T-cell (primary cell): ENCODE results near the gene CNTNAP2. TPM values are rescaled to one million over a fixed set of nuclear protein-coding genes. Genes with fewer than 3 reads are reported as not detected.

Experiments
- ATAC-seq, 4 experiments: fragments of 200-7000 bp in 3 of 4; fragments of 150-1000 bp in 1 of 4; cut with Tn5 transposase; replicated peaks in 1 of 4; 1 replicate in 3 of 4; 2 replicates in 1 of 4; pipeline ENCODE4 v1.10.0; 2021; ENCODE audit warnings: moderate library complexity in 3 of 4, mild to moderate bottlenecking in 2 of 4, moderate number of reproducible peaks in 1 of 4
- CTCF ChIA-PET, 2 donors: fragments of 300-600 bp; sonication (Branson Sonifier 250); formaldehyde crosslinking; loops; one replicate each; lab custom pipeline; 2022; ENCODE audit warnings: antibody characterized with exemption in 2 of 2; lab: Charles Lee
- POLR2A ChIA-PET, 2 donors: fragments of 300-600 bp; sonication (Branson Sonifier 250); formaldehyde crosslinking; loops; one replicate each; lab custom pipeline; 2022; ENCODE audit warnings: antibody characterized with exemption in 2 of 2; lab: Charles Lee
- DNase-seq, 35 experiments: peaks; one replicate each; pipeline versions ENCODE4 v3.0.0 to v3.0.0-alpha.2; 2013 to 2023
- H3K27ac ChIP-seq: one replicate; pipeline ENCODE4 v1.5.1; 2013; ENCODE audit warnings: low read length
- H3K27me3 ChIP-seq, 2 experiments: replicated peaks in 1 of 2; 1 replicate in 1 of 2; 2 replicates in 1 of 2; pipeline versions ENCODE4 v1.6.1 to v1.7.0; 2013; ENCODE audit warnings: low read length in 1 of 2, mixed read lengths in 1 of 2; ENCODE audit not compliant: control insufficient read depth in 2 of 2, insufficient read depth in 2 of 2; ENCODE audit errors: extremely low read depth in 1 of 2
- H3K36me3 ChIP-seq, 2 donors: 1 replicate in 1 of 2; 2 replicates in 1 of 2; pipeline versions ENCODE4 v1.6.1 to v1.7.0; 2013; ENCODE audit warnings: low read length in 1 of 2; ENCODE audit not compliant: control insufficient read depth in 2 of 2, insufficient read depth in 1 of 2; ENCODE audit errors: extremely low read depth in 1 of 2
- H3K4me1 ChIP-seq, 2 experiments: 1 replicate in 1 of 2; 2 replicates in 1 of 2; pipeline versions ENCODE4 v1.6.1 to v1.7.0; 2013; ENCODE audit warnings: low read length in 2 of 2, mixed read lengths in 1 of 2; ENCODE audit not compliant: insufficient read depth in 2 of 2, control insufficient read depth in 1 of 2; ENCODE audit errors: extremely low read depth in 1 of 2
- H3K4me3 ChIP-seq, 2 donors: 1 replicate in 1 of 2; 2 replicates in 1 of 2; pipeline versions ENCODE4 v1.5.1 to v1.7.0; 2013; ENCODE audit warnings: mild to moderate bottlenecking in 2 of 2, low read length in 1 of 2, moderate library complexity in 1 of 2; ENCODE audit not compliant: control insufficient read depth in 1 of 2; ENCODE audit errors: extremely low read depth in 1 of 2
- H3K9me3 ChIP-seq: 2 replicates; pipeline ENCODE4 v1.7.0; 2013
- H3K27ac Mint-ChIP-seq, 2 donors: one replicate each; pipeline ENCODE4 v1.8.0; 2020 to 2021; ENCODE audit warnings: mild to moderate bottlenecking in 2 of 2, mixed read lengths in 2 of 2
- H3K27me3 Mint-ChIP-seq, 2 donors: one replicate each; pipeline ENCODE4 v1.8.0; 2021 to 2022; ENCODE audit warnings: mixed read lengths in 2 of 2
- H3K36me3 Mint-ChIP-seq: one replicate; pipeline ENCODE4 v1.8.0; 2021; ENCODE audit warnings: mixed read lengths
- H3K4me1 Mint-ChIP-seq, 3 donors: one replicate each; pipeline ENCODE4 v1.8.0; 2020 to 2022; ENCODE audit warnings: mixed read lengths in 3 of 3, mild to moderate bottlenecking in 1 of 3
- H3K4me3 Mint-ChIP-seq, 3 donors: one replicate each; pipeline ENCODE4 v1.8.0; 2020 to 2022; ENCODE audit warnings: mild to moderate bottlenecking in 3 of 3, mixed read lengths in 3 of 3, moderate library complexity in 3 of 3
- H3K9me3 Mint-ChIP-seq, 3 donors: one replicate each; pipeline ENCODE4 v1.8.0; 2020 to 2022; ENCODE audit warnings: mixed read lengths in 3 of 3
- WGBS: methylation state at CpG from one replicate; pipeline ENCODE4 v1.1.5; 2013; ENCODE audit warnings: missing lambda C conversion rate; ENCODE audit not compliant: insufficient coverage; 5-methylcytosine and 5-hydroxymethylcytosine counted together
- total RNA-seq, 35 experiments: library from RNA in 6 of 35; stranded (reverse) in 6 of 35; fragments of 120-200 nt in 1 of 35; gene quantifications; one replicate each; pipeline versions ENCODE4 v1.2.1 to v1.2.4 and lab custom pipeline; 2013 to 2026

CNTNAP2 gene
- total RNA-seq, 5 donors from 2014 or later (not counting 1 experiment from before 2014, with no cell fraction given) = 0.15 to 0.72 (median 0.21) TPM

DNA sequence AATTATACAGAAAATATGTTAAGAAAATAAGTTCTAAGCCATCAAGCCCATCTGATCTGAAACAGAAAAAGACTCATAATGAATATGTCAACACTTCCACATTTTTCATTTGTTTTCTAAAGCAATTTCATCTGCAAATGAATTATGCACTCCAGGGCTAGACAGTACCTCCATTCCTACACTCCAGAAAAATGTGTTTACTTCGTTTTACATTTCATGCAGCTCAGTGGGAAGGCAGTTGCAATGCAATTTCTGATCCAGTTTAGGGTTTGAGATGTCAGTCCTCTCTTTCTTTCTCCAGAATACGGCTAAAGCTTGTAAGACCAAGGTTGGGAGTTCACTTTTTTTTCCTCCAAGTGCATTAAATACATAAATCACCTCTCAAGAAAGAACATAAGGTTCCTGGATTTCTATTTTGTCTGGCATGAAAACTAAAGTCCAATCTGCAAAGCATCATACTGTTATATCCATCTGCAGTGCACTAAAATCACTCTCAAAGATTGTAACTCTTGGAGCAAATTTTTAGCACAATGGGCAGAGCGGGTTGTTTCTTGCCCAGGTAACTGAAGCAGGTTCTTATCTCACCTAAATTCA lies 2125.2 kb downstream of the CNTNAP2 start:
- H3K9me3 Mint-ChIP-seq = no peaks in the 10 kb centered on the region
- peaks cover 7 to 8% (median 7%) of the 10 kb centered on the region in 3 donors for H3K4me1 Mint-ChIP-seq
- peaks cover 28 to 34% of the 10 kb centered on the region in 2 donors for H3K27me3 Mint-ChIP-seq
- H3K36me3 ChIP-seq = no peaks in the 10 kb centered on the region
- POLR2A ChIA-PET = no interaction called here
- CTCF ChIA-PET = interaction anchor here in 1 of 2 donors (0.6 to 1.5 kb wide), 4 partner anchors 18 to 1294 kb away, joined by 3 read pairs; no protein-coding TSS in a partner anchor
- peaks cover 0 to 13% of the 10 kb centered on the region in 2 experiments for H3K27me3 ChIP-seq
- no peak overlapping the region for H3K27ac Mint-ChIP-seq
- H3K4me1 ChIP-seq = peaks cover 0 to 3% of the 10 kb centered on the region in 2 experiments
- no peaks in the 10 kb centered on the region for H3K9me3 ChIP-seq
- WGBS = 50% methylated on average over 2 of the region's 3 CpGs
- no peak overlapping the region for H3K4me3 ChIP-seq
- no peak overlapping the region for H3K4me3 Mint-ChIP-seq
- no peak for ATAC-seq
- no peaks in the 10 kb centered on the region for H3K36me3 Mint-ChIP-seq
- DNase-seq = no peak
- H3K27ac ChIP-seq = no peak overlapping the region

DNA sequence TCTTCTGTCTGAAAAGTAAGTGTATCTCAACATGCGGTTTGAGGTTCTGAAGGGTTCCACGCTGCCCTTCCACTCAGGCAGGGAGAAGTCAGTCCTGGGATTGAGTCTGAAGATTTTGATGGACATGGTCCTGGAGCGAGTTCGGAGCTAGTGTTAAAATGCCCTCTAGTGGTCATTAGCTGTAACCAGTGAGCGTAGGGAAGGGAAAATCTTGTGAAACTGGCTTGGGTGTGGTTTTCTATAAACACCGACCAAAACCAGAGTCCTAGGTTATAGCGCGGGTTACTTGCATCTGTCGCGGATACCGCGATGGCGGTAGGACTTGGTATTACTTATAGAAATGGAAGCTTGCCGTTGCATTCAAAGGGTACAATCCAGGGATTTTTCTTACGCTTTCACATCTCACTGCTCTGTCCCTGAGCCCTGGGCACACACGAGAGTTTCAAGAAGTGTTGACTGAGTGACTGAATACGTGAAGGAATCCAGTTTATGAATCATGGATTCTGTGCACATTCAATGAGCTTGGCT lies 2125.8 kb downstream of the CNTNAP2 start:
- peaks cover 24 to 29% of the 10 kb centered on the region in 2 donors for H3K27me3 Mint-ChIP-seq
- POLR2A ChIA-PET = no interaction called here
- H3K36me3 ChIP-seq = no peaks in the 10 kb centered on the region
- H3K9me3 Mint-ChIP-seq = no peaks in the 10 kb centered on the region
- no peak overlapping the region for H3K4me3 ChIP-seq
- H3K9me3 ChIP-seq = no peaks in the 10 kb centered on the region
- CTCF ChIA-PET = interaction anchor here in 1 of 2 donors (1.5 kb wide), 1 partner anchor 20 kb away, joined by 3 read pairs; no protein-coding TSS in a partner anchor
- H3K4me3 Mint-ChIP-seq = no peak overlapping the region
- H3K36me3 Mint-ChIP-seq = no peaks in the 10 kb centered on the region
- peak in 1 of 35 experiments; percentile 4 for DNase-seq
- H3K27me3 ChIP-seq = peaks cover 0 to 13% of the 10 kb centered on the region in 2 experiments
- no peak overlapping the region for H3K27ac ChIP-seq
- H3K4me1 Mint-ChIP-seq = peaks cover 7 to 8% (median 7%) of the 10 kb centered on the region in 3 donors
- 33% methylated on average over 13 of the region's 17 CpGs for WGBS
- H3K4me1 ChIP-seq = peaks cover 0 to 3% of the 10 kb centered on the region in 2 experiments
- H3K27ac Mint-ChIP-seq = no peak overlapping the region
- ATAC-seq = no peak

DNA sequence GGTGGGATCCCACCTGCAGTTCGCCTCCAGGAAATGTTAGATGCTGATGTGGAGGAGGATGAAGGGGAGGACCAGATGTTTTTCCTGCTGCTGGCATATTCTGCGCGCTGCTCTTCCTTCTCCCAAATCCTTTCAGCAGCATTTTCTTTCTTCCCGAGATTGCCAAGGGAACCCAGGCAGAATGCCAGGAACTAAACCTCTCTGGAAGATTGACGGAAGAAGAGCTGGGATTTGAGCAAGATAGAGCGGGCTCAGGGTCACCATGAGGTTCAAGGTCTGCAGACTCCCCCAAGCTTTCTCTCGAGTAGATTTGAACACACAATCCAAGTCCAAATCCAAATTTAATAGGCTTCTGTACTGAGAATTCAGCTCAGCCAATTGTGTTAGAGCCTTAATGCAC lies 2128.8 kb downstream of the CNTNAP2 start:
- H3K4me3 ChIP-seq = no peak overlapping the region
- H3K27ac ChIP-seq = no peak overlapping the region
- POLR2A ChIA-PET = no interaction called here
- ATAC-seq = no peak
- peaks cover 35 to 41% of the 10 kb centered on the region in 2 donors for H3K27me3 Mint-ChIP-seq
- no peak for DNase-seq
- H3K4me1 ChIP-seq = peaks cover 0 to 3% of the 10 kb centered on the region in 2 experiments
- H3K9me3 Mint-ChIP-seq = peaks cover under 1 to 5% (median 1%) of the 10 kb centered on the region in 3 donors
- peaks cover 7 to 8% (median 7%) of the 10 kb centered on the region in 3 donors for H3K4me1 Mint-ChIP-seq
- no peaks in the 10 kb centered on the region for H3K36me3 Mint-ChIP-seq
- no peak overlapping the region for H3K27ac Mint-ChIP-seq
- peaks cover 0 to 15% of the 10 kb centered on the region in 2 experiments for H3K27me3 ChIP-seq
- WGBS = 84% methylated on average over 2 of the region's 7 CpGs
- CTCF ChIA-PET = no interaction called here
- H3K36me3 ChIP-seq = no peaks in the 10 kb centered on the region
- no peaks in the 10 kb centered on the region for H3K9me3 ChIP-seq
- no peak overlapping the region for H3K4me3 Mint-ChIP-seq

DNA sequence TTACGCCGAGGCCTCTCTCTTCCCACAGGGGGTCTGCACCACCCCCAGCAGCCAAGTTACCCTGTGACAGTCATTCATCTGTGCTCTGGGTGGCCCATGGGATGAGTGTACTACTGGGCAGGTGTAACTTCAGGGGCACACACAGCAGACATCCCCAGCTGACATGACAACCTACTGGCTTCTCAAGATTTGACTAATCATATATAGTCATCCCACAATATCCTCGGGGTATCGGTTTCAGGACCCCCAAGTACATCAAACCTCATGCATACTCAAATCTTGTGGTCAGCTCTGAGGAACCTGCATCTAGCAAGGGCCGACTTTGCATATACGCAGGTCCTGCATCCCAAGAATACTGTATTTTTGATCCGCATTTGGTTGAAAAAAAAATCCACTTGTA lies 2137.0 kb downstream of the CNTNAP2 start:
- peaks cover 0 to 18% of the 10 kb centered on the region in 2 experiments for H3K27me3 ChIP-seq
- no peak overlapping the region for H3K4me3 Mint-ChIP-seq
- peaks cover 23 to 29% of the 10 kb centered on the region in 2 donors for H3K27me3 Mint-ChIP-seq
- no peak for ATAC-seq
- no peaks in the 10 kb centered on the region for H3K4me1 Mint-ChIP-seq
- ChIA-PET CTCF (no interaction called here), POLR2A (no interaction called here)
- H3K4me3 ChIP-seq = no peak overlapping the region
- no peaks in the 10 kb centered on the region for H3K4me1 ChIP-seq
- no peak overlapping the region for H3K27ac Mint-ChIP-seq
- no peaks in the 10 kb centered on the region for H3K36me3 Mint-ChIP-seq
- peaks cover 17 to 18% (median 17%) of the 10 kb centered on the region in 3 donors for H3K9me3 Mint-ChIP-seq
- 50% methylated on average over 2 of the region's 7 CpGs for WGBS
- H3K9me3 ChIP-seq = no peaks in the 10 kb centered on the region
- H3K36me3 ChIP-seq = no peaks in the 10 kb centered on the region
- H3K27ac ChIP-seq = no peak overlapping the region
- DNase-seq = no peak

DNA sequence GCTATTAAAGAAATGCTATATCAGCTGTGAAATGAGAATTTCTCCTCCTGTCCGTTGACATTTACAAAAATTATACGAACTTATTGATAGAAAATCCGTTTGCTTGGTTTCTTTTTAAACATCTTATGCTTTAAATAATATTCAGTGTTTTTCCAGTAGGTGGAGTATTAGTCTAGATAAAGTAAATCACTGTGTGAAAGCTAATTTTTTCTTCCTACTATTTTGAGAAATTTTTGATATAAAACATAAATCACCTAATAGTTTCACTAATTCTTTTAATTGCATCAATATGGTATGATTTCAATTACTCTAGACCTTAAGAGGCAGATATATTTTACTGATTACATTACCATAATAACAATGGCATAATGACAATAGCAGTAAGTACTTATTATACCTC lies 2138.7 kb downstream of the CNTNAP2 start:
- H3K36me3 Mint-ChIP-seq = no peaks in the 10 kb centered on the region
- no peak for DNase-seq
- no peak overlapping the region for H3K27ac Mint-ChIP-seq
- Histone ChIP-seq H3K4me3 (no peak overlapping the region), H3K27me3 (peaks cover 0 to 12% of the 10 kb centered on the region in 2 experiments), H3K4me1 (no peaks in the 10 kb centered on the region), H3K36me3 (no peaks in the 10 kb centered on the region), H3K27ac (no peak overlapping the region), H3K9me3 (no peaks in the 10 kb centered on the region)
- no peak overlapping the region for H3K4me3 Mint-ChIP-seq
- POLR2A ChIA-PET = no interaction called here
- no peaks in the 10 kb centered on the region for H3K4me1 Mint-ChIP-seq
- CTCF ChIA-PET = no interaction called here
- H3K27me3 Mint-ChIP-seq = peaks cover 9 to 18% of the 10 kb centered on the region in 2 donors
- H3K9me3 Mint-ChIP-seq = peaks cover 12 to 17% (median 16%) of the 10 kb centered on the region in 3 donors
- WGBS = no CpG with 5 or more reads among the region's 3 CpGs
- ATAC-seq = no peak

DNA sequence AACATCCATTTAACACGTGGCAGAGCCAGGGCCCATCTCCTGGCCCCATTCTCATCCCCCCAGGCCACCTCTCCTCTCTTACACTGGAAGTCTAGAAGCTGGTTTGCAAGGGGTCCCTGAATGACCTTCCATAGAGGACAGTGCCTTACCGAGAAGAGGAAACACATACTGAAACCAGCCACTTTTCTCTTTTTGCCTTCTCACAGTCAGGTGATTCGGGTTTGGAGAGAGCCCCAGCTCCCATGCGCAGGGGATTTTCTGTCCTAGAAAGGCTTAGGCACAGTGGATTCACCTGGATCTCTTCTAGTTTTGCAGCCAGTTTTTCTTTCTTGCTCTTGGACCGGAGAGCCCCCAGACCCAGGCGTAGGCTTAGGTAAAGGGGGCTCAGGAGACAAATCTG lies 2139.8 kb downstream of the CNTNAP2 start:
- H3K27me3 Mint-ChIP-seq = peaks cover 4 to 13% of the 10 kb centered on the region in 2 donors
- ATAC-seq (no peak), DNase-seq (no peak)
- ChIA-PET CTCF (no interaction called here), POLR2A (no interaction called here)
- 63% methylated on average over 2 of the region's 6 CpGs for WGBS
- H3K4me1 ChIP-seq = no peaks in the 10 kb centered on the region
- no peaks in the 10 kb centered on the region for H3K36me3 Mint-ChIP-seq
- H3K9me3 Mint-ChIP-seq = peaks cover 6 to 7% (median 6%) of the 10 kb centered on the region in 3 donors
- no peak overlapping the region for H3K27ac ChIP-seq
- H3K4me3 Mint-ChIP-seq = no peak overlapping the region
- H3K9me3 ChIP-seq = no peaks in the 10 kb centered on the region
- H3K36me3 ChIP-seq = no peaks in the 10 kb centered on the region
- H3K4me1 Mint-ChIP-seq = no peaks in the 10 kb centered on the region
- peaks cover 0 to 10% of the 10 kb centered on the region in 2 experiments for H3K27me3 ChIP-seq
- no peak overlapping the region for H3K4me3 ChIP-seq
- H3K27ac Mint-ChIP-seq = no peak overlapping the region
